Measurements from ENCODE around the gene UBALD2. TPM values are rescaled to one million over a fixed set of nuclear protein-coding genes. Genes with fewer than 3 reads are reported as not detected.
"Not testable (repeated sequence)": the region's sequence is repeated elsewhere in the genome, so short reads cannot be mapped to it uniquely, and the experiment has no call there.

The UBALD2 gene
- total RNA-seq, 1 donor from 2014 or later, result 212 TPM

DNA sequence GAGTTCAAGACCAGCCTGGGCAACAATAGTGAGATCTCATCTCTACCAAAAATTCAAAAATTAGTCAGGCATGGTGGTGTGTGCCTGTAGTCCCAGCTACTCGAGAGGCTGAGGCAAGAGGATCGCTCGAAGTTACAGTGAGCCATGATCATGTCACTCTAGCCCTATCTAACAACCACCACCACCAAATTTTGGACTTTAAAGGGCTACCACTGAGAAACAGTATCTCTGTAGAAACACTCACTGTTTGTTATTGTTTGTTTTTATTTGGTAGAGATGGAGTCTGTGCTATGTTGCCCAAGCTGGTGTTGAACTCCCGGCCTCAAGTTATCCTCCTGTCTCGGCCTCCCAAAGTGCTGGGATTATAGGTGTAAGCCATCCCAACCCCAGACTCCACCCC lies 1.3 kb upstream of the UBALD2 start:
- Mint-ChIP-seq H3K27me3 (ENCODE audit: low read depth) (no peaks in the 10 kb centered on the region), H3K36me3 (ENCODE audit: low read depth) (peaks cover 23% of the 10 kb centered on the region)
- no peak for DNase-seq (ENCODE audit: low spot score)

DNA sequence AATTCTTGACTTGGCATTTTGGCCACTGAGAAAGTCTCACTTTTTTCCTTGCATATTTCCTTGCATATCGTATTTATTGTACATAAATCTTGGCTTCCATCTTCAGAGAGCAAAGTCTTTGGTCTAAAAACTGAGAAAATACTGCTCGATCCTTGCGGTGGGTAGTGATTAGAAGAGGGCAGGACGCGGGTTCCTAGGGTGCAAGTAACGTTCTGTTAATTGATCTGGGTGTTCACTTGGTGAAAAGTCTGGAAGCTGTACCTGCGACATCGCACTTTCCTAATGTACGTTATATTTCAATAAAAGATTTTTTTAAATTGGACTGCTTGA lies 758 bp upstream of the UBALD2 start:
- no peak for DNase-seq (ENCODE audit: low spot score)
- peak overlapping the region; percentile 80 for H3K27ac Mint-ChIP-seq
- intact Hi-C loops (cut with micrococcal nuclease), result loop anchor here (1.0 kb wide), 3 partner anchors 8 to 72 kb away; no protein-coding TSS in a partner anchor
- H3K36me3 Mint-ChIP-seq (ENCODE audit: low read depth), result peaks cover 28% of the 10 kb centered on the region
- H3K27me3 Mint-ChIP-seq (ENCODE audit: low read depth), result no peaks in the 10 kb centered on the region
- H3K4me3 Mint-ChIP-seq (ENCODE audit: low read depth), result peak overlapping the region; percentile 75
- H3K9me3 Mint-ChIP-seq, result no peaks in the 10 kb centered on the region
- H3K4me1 Mint-ChIP-seq (ENCODE audit: low read depth), result peaks cover 51% of the 10 kb centered on the region

More for the DNA sequence above, 1.3 kb upstream of the UBALD2 start:
- Mint-ChIP-seq H3K9me3 (no peaks in the 10 kb centered on the region), H3K4me1 (ENCODE audit: low read depth) (peaks cover 47% of the 10 kb centered on the region), H3K27ac (peak overlapping the region; percentile 80), H3K4me3 (ENCODE audit: low read depth) (peak overlapping the region; percentile 14)
- intact Hi-C loops (cut with micrococcal nuclease), result loop anchor here (1.0 kb wide), 3 partner anchors 8 to 72 kb away; no protein-coding TSS in a partner anchor

DNA sequence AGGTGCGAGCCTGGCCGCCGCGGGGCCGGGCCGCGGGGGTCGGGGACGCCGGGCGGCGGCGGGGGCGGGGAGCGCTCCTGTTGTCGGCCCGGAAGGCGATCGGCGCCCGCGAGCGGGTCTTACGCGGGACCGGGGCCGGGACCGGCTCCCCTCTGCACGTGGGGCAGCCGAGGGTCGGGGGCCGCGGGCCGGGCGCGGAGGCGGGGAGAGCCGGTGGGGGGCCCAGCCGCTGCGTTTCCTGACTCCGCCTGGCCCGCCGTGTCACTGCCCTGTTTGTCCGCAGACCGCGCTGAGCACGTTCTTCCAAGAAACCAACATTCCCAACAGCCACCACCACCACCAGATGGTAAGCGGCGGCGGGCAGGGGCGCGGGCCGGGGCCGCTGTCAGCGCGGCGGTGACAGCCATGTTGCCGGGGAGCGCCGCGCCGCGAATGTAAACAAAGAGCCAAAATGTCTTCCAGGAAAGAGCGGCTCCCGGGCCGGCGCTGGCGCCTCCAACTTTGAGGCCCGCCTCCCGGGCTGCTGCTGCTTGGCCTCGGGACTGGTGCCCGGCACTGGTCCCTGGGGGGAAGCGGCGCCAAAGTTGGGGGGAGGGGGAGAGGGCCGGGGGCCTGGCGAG lies 586 bp downstream of the UBALD2 start:
- H3K36me3 Mint-ChIP-seq (ENCODE audit: low read depth), result peaks cover 37% of the 10 kb centered on the region
- intact Hi-C loops (cut with micrococcal nuclease), result loop anchor here (5.0 kb wide), 1 partner anchor 483 kb away; the partner anchor contains the start of gene UNK

DNA sequence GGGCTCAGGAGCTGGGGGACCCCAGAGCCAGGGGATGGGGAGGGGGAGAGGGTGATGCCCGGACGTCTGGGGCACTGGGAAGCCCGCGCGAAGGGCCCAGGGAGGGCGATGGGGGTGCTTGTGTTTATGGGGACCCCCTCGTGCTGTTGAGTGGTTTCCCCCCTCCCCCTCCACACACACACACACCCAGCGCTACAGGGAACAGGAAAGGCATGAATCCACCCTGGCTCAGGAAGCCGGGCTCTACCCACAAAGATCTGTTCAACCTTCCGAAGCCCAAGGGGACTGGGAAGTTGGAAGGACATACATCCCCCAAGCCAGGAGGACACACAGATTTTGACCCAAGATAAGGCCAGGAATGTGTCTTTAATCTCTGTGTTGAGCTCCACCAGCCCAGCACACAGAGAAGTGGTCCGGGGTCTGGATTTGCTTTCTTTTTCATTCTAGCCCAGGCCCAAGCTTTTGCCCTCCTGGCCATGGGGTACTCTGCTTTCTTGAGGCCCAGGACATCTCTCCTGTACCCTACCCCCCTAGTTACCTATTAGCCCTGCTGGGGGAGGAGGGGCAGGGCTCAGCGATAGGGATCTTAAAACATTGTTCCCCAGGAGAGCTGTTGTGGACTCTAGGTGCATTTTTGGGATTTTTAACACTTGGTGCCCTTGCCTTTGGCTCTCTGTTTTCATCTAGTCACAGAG lies 1.2 kb downstream of the UBALD2 start:
- H3K4me3 Mint-ChIP-seq (ENCODE audit: low read depth), result peak overlapping the region; percentile 91
- DNase-seq (ENCODE audit: low spot score), result no peak
- H3K27me3 Mint-ChIP-seq (ENCODE audit: low read depth), result no peaks in the 10 kb centered on the region
- peak overlapping the region; percentile 96 for H3K27ac Mint-ChIP-seq
- intact Hi-C loops (cut with micrococcal nuclease), result loop anchor here (5.0 kb wide), 1 partner anchor 484 kb away; the partner anchor contains the start of gene UNK
- H3K4me1 Mint-ChIP-seq (ENCODE audit: low read depth), result peaks cover 60% of the 10 kb centered on the region
- H3K9me3 Mint-ChIP-seq, result no peaks in the 10 kb centered on the region
- peaks cover 43% of the 10 kb centered on the region for H3K36me3 Mint-ChIP-seq (ENCODE audit: low read depth)

More for the DNA sequence above, 586 bp downstream of the UBALD2 start:
- peak overlapping the region; percentile 79 for H3K27ac Mint-ChIP-seq
- H3K4me3 Mint-ChIP-seq (ENCODE audit: low read depth), result peak overlapping the region; percentile 91
- no peaks in the 10 kb centered on the region for H3K27me3 Mint-ChIP-seq (ENCODE audit: low read depth)
- DNase-seq (ENCODE audit: low spot score), result peak; percentile 61
- peaks cover 56% of the 10 kb centered on the region for H3K4me1 Mint-ChIP-seq (ENCODE audit: low read depth)
- no peaks in the 10 kb centered on the region for H3K9me3 Mint-ChIP-seq

DNA sequence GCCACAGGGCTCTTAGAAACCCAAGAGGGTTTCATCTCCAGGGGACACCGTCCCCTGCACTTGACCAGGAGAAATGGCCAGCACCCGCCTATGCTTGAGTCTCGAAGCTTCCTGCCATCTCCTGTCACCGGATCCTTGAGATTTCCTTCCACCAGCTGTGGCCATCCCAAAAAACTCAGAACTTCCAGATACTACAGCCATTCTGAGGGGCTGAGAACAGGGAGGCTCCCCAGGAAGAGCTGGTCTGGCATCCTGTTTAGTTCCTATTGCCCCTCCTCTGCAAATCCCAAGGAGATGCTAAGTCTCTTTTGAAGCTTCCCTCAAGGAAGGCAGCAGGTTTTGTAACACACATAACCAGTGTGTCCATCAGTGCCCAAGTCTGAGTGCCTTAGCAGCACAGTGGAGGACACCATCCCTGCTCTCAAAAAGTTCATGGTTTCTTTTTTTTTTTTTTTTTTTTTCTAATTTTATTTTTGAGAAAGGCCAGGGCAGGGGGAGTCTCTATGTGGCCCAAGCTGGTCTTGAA lies 2.0 kb downstream of the UBALD2 start:
- intact Hi-C loops (cut with micrococcal nuclease), result loop anchor here (5.0 kb wide), 1 partner anchor 485 kb away; the partner anchor contains the start of gene UNK
- Mint-ChIP-seq H3K9me3 (no peaks in the 10 kb centered on the region), H3K27ac (peak overlapping the region; percentile 96), H3K4me1 (ENCODE audit: low read depth) (peaks cover 56% of the 10 kb centered on the region), H3K36me3 (ENCODE audit: low read depth) (peaks cover 48% of the 10 kb centered on the region), H3K27me3 (ENCODE audit: low read depth) (no peaks in the 10 kb centered on the region), H3K4me3 (ENCODE audit: low read depth) (peak overlapping the region; percentile 91)
- no peak for DNase-seq (ENCODE audit: low spot score)

DNA sequence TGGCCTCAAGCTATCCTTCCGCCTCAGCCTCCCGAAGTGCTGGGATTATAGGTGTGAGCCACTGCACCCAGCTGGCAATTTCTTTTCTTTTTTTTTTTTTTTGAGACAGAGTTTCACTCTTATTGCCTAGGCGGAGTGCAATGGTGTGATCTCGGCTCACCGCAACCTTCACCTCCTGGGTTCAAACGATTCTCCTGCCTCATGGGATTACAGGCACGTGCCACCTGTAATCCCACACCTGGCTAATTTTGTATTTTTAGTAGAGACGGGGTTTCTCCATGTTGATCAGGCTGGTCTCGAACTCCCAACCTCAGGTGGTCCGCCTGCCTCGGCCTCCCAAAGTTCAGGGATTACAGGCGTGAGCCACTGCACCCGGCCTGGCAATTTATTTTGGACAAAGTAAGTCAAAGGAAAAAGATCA lies 2.4 kb downstream of the UBALD2 start:
- Mint-ChIP-seq H3K36me3 (ENCODE audit: low read depth) (peaks cover 48% of the 10 kb centered on the region), H3K27ac (peak overlapping the region; percentile 96), H3K4me3 (ENCODE audit: low read depth) (peak overlapping the region; percentile 91), H3K4me1 (ENCODE audit: low read depth) (peaks cover 54% of the 10 kb centered on the region)
- DNase-seq (ENCODE audit: low spot score); H3K9me3 Mint-ChIP-seq; H3K27me3 Mint-ChIP-seq (ENCODE audit: low read depth): not testable (repeated sequence)
- intact Hi-C loops (cut with micrococcal nuclease), result loop anchor here (1.0 to 5.0 kb wide), 3 partner anchors 21 to 485 kb away; partner anchors contain the start of gene UNK

DNA sequence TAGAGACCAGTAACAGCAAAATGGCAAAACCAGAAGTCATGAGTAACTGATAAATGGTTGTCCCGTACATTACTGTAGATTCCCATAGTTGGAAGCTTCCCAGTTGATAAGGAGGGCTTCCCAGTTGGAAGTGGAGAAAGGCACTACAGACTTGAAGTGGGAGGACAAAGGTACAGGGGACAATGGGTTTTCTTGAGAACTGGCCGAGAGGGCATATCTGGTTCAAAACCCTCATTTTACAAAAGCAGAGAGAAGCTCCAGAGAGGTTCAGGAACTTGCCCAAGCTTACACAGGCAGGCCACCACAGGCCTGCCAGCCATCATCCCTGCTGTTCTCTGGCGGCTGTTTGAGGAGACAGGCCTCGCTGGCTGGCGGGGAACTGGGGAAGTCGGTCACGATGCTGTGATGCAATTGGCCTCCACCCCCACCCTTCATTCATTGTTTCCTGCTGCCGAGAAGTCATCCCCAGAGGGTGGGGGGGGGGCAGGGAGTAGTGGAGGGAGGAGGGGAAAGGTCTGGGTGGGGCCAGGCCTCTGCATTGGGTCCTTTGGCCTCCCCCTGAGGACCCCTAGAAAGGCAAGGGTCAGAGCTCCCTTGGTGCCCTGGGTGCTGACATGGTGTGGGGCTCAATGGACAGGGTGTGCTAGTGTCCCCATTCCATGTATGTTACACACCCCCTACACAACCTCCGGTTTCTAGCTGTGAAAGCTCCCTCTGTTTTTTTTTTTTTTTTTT lies 3.0 kb downstream of the UBALD2 start:
- Mint-ChIP-seq H3K4me1 (ENCODE audit: low read depth) (peaks cover 52% of the 10 kb centered on the region), H3K9me3 (no peaks in the 10 kb centered on the region), H3K27ac (peak overlapping the region; percentile 96), H3K4me3 (ENCODE audit: low read depth) (peak overlapping the region; percentile 91), H3K36me3 (ENCODE audit: low read depth) (peaks cover 48% of the 10 kb centered on the region), H3K27me3 (ENCODE audit: low read depth) (no peaks in the 10 kb centered on the region)
- intact Hi-C loops (cut with micrococcal nuclease), result loop anchor here (1.0 to 5.0 kb wide), 3 partner anchors 22 to 486 kb away; partner anchors contain the start of gene UNK
- peak; percentile 65 for DNase-seq (ENCODE audit: low spot score)

DNA sequence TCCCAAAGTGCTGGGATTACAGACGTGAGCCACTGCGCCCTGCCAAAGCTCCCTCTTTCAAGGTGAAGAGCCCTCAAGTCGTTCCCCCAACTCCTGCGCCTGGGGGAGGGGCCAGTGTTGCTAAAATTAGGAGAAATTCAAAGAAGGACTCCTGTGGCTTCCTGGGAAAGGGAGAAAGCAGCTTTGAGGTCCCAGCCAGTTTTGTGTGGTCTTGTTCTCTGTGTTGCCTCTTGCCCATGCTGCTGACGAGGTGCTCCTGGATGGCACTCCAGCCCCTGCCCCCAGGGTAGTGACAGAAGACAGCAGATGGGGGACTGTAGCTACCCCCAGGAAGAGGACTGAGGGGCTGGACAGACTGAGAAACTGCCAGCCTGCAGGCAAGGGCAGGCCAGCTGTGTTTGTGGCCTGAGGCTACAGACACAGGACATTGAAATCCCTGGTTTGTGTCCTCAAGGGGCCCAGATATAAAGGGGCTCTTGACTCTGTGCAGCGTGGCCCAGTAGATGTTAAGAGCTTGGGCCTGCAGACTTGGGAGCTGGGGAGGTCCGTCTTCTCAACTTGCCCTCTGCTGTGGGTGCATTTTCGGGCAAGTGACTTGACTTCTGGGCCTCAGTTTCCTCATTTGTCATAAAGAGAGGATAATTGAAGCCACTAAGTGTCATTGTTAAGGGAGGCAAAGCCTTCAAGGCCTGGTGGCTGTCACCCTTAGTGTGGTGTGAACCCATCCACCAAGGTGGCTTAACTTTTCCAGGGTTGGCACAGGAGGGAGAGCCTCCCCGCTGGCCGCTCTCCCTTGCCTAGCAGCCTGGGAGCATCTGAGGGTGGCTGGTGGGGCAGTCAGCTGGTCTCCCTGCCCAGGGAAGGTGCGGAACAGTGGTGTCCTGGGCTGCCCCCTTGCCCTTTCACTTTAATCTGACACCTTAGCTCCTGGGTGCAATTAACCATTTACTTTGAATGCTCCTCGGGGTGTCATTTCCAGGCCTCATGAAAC lies 4.1 kb downstream of the UBALD2 start:
- Mint-ChIP-seq H3K4me1 (ENCODE audit: low read depth) (peaks cover 46% of the 10 kb centered on the region), H3K27ac (peak overlapping the region; percentile 96), H3K27me3 (ENCODE audit: low read depth) (no peaks in the 10 kb centered on the region), H3K9me3 (no peaks in the 10 kb centered on the region), H3K4me3 (ENCODE audit: low read depth) (peak overlapping the region; percentile 91), H3K36me3 (ENCODE audit: low read depth) (peaks cover 48% of the 10 kb centered on the region)
- DNase-seq (ENCODE audit: low spot score), result no peak
- intact Hi-C loops (cut with micrococcal nuclease), result loop anchor here (1.0 to 5.0 kb wide), 3 partner anchors 23 to 487 kb away; partner anchors contain the start of gene UNK

DNA sequence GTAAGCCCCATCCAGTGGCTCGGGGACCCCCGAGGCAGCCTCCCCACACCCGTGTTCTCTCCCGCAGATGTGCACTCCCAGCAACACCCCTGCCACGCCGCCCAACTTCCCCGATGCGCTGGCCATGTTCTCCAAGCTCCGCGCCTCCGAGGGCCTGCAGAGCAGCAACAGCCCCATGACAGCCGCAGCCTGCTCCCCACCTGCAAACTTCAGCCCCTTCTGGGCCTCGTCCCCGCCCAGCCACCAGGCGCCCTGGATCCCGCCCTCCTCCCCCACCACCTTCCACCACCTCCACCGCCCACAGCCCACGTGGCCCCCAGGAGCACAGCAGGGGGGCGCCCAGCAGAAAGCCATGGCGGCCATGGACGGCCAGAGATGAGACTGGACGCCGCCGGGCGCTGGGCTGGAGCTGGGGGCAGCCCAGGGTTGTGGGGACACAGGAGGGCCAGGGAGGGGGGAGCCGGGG lies 5.0 kb downstream of the UBALD2 start:
- intact Hi-C loops (cut with micrococcal nuclease), result loop anchor here (5.0 kb wide), 2 partner anchors 38 to 128 kb away; partner anchors contain the start of gene FOXJ1
- peaks cover 45% of the 10 kb centered on the region for H3K4me1 Mint-ChIP-seq (ENCODE audit: low read depth)
- H3K4me3 Mint-ChIP-seq (ENCODE audit: low read depth), result peak overlapping the region; percentile 91
- peak overlapping the region; percentile 96 for H3K27ac Mint-ChIP-seq
- no peaks in the 10 kb centered on the region for H3K27me3 Mint-ChIP-seq (ENCODE audit: low read depth)
- peaks cover 48% of the 10 kb centered on the region for H3K36me3 Mint-ChIP-seq (ENCODE audit: low read depth)
- no peaks in the 10 kb centered on the region for H3K9me3 Mint-ChIP-seq
- no peak for DNase-seq (ENCODE audit: low spot score)

DNA sequence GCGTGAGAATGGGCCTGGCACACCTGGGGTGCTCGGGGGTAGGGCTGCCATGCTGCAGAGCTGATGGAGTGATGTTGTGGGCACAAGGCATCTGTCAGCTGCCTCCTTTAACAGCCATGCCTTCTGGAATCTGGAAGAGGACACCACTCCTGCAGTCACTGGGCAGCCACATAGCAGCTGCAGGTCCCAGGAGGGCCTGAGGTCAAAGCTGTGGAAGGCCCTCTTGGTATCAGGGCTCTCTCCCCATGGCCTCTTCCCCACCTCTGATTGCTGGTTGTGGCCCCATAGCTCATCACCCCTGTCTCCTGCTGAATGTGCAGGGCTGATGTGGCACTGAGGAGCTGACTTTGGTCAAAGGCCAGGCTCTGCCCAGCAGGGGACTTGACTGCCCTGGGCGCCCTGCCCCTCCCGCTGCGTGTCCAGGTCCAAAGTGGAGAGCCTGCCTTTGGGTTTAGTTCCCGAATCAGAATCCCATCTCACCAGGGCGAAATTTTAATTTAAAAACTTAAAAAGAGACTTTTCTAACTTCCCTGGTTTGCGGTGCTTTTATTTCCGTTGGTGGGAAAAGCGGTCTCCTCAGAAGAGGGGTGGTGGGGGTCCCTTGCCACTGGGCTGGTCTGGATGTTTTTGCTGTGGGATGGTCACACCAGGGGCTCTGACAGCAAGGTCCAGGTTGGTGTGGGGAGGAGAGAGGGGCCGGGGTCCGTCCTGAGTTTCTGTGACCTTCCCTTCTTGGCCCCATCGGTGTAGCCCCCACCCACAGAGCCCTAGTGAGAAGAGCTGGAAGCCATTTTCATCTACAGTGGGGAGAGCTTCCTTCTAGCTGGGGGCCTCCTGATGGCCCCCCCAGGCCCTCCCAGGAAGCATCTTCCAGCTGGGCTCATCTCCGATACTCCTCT lies 5.9 kb downstream of the UBALD2 start:
- H3K4me1 Mint-ChIP-seq (ENCODE audit: low read depth), result peaks cover 45% of the 10 kb centered on the region
- H3K27ac Mint-ChIP-seq, result peak overlapping the region; percentile 90
- no peaks in the 10 kb centered on the region for H3K9me3 Mint-ChIP-seq
- DNase-seq (ENCODE audit: low spot score), result no peak
- peaks cover 48% of the 10 kb centered on the region for H3K36me3 Mint-ChIP-seq (ENCODE audit: low read depth)
- H3K4me3 Mint-ChIP-seq (ENCODE audit: low read depth), result peak overlapping the region; percentile 79
- intact Hi-C loops (cut with micrococcal nuclease), result loop anchor here (5.0 kb wide), 2 partner anchors 39 to 129 kb away; partner anchors contain the start of gene FOXJ1
- no peaks in the 10 kb centered on the region for H3K27me3 Mint-ChIP-seq (ENCODE audit: low read depth)

Measured in activated T-helper 2 cell treated with anti-CD3 and anti-CD28 coated beads, Interferon-gamma antibody, Interleukin-2, Interleukin-4, amounts not matched to agents 10 μg/mL and 5 μg/mL and 100 μg/mL, durations not matched to agents 14 hours and 24 hours and 36 hours (primary cell).